ENCODE data around the gene PKDCC.

PKDCC gene

DNA sequence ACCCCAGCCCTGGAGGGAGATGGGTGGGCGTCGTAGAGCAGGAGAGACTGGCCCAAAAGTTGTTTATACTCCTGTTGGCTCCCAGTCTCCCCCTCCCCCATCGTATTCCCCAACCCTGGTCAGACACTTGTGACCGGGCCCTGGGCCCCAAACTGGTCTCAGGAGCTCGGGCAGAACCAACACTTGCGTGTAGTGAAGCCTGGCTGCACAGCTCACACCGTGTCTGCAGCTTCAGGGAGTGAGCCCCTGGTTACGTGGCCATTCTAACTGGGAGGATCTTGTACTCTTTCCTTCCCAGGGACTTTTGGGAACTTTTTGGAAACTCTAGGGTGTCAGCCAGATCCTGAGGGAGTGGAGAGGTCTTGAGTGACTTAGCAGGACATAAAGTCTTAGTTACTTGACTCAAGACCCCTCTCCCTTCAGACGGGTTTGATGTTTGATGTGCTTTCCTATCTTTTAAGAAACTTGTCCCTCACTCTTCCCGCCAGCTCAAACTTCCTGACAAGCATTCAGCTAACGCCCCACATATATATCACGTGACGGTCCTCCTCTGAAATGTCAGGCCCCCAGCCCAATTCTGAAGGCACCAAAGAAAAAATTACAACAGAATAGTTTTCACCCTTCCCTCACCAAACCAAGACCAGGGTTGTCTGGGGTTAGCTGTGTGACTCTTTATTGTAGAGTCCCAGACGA, 2.3 kb downstream of the PKDCC start:
- DNase-seq = peak; percentile 18

DNA sequence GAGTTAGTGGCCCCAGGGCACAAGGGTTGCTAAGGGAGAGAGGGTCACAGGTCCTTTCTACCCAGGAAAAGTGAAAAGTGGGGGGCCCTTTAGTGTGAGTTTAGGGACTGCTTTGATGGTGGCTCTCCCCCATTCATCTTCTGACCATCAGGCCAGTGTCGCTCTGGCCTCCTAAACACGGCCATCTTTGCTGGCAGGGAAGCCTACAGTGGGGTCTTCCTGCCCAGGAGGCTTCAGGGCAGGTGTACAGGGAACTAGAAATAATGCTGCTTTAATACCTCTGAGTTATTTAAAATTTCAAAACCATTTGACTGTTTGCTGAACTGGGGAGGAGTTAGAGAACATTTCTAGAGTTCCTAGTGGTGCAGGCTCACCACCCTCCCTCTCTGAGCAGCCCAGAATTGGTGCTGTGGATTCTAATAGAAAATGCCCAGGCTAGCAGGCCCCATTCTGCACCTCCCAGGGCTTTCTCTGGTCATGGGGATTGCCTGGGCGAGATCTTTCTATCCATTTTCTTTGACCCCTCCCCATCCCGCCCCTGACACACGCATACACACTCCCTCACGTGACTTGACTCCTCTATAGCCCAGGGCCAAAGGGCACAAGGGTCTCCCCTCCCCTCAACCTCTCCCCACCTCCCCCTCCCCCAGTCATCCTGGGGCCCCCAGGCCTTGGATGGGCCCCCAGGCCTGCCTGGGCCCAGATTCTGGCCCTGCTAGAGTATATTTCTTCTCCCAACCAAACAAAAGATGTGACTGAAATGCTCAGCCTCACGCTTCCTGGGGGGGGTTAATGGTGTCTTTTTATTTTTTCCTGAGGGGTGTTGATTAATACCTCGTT, 3.1 kb downstream of the PKDCC start:
- DNase-seq = no peak

- DNase-seq = no peak
Measured at GRCh38 chr2:42051543-42052235, 3.9 kb downstream of the PKDCC start.

DNA sequence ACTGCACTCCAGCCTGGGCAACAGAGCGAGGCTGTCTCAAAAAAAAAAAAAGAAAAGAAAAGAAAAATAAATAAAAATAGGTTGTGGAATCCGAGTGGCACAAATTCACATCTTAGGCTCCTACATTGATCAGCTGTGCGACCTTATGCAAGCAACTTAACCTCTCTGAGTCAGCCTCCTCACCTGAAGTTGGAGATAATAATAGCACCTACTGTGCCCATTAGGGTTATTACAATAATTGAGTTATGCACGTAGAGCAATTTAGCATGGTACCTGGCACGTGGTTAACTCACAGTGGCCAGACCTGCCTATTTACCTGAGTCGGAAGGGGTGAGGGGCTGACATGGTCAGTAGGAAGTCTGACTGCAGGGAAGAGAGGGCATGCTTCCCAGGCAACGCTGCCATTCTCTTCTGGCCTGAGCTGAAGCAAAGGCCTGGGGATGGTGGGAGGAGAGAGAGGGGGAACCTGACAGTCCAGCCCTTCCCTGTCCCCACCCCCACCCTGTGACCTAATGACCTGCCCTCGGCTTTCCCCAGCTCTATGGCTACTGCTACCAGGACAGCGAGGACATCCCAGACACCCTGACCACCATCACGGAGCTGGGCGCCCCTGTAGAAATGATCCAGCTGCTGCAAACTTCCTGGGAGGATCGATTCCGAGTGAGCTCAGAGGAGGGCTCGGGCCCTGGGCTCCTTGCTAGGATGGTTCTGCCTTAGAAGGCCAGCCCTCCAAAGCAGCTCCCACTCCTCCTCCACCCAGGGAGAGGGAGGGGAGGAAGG, 5.1 kb downstream of the PKDCC start:
- DNase-seq = peak; percentile 72

DNA sequence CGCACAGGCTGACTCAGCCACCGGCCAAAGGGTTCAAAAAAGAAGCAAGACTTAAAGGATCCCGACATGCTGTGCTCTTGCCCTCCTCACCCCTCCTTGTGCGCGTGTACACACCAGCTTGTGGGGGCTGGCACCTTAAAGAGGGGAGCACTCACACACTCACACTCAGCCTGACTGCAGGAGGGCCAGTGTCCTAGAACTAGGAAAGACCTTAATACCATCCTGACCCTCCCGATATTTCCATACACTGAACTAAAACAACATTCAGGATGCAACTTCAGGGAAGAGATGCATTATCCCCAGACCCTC, 5.6 kb downstream of the PKDCC start:
- DNase-seq = no peak

DNA sequence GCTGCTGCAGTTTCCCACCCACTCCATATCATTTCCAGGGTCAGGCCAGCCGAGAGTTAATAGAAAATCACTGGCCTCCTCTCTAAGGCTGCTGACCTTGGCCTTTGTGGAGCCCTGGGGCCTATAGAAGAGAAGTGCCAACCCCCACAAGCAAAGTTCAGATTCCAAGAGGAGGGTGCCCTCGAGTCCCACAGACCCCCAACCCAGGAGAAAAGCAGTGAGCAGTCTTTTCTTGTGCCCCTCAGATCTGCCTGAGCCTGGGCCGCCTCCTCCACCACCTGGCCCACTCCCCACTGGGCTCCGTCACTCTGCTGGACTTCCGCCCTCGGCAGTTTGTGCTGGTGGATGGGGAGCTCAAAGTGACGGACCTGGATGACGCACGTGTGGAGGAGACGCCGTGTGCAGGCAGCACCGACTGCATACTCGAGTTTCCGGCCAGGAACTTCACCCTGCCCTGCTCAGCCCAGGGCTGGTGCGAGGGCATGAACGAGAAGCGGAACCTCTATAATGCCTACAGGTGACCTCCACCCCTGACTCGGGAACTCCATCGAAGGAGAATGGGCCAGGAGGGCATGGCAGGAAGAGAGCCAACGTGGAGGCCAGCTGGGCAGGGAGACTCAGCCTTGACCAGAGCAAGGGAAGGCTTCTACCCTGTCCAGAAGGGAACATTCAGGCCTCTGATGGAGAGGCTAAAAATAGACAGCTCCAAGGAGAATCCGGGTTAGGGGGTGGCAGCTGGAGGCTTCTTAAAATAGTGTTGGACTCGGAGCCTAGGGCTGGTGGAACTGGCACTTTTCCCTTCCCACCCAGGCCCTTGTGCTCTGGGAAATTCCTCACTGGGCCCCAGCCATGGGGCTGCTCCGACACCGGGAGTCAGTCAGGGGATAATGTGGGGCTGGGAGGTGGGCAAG, 6.2 kb downstream of the PKDCC start:
- no peak for DNase-seq

DNA sequence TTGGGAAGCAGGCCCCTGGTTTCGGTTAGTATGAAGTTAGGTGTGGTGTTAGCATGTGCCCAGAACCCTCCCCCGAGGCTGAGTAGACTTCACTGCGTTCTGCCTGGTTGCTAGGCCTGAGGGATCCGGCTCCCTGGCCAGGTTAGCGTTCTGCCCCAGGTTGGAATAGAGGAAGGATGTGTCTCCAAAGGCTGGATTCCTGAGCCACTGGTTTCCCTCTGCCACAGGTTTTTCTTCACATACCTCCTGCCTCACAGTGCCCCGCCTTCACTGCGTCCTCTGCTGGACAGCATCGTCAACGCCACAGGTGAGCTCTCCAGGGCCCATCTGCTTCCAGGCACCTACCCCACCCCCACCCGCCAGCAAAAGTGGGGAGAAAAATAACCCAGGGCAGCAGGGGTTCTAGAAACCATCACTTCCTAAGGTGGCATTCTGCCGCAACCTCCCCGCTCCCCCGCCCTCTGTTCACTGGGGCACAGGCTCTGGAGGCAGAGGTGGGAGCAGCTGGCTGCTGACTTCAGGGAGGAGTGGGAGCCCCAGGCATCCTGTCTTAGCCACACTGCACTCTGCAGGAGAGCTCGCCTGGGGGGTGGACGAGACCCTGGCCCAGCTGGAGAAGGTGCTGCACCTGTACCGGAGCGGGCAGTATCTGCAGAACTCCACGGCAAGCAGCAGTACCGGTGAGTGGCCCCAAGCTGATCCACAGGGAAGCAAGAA, 7.1 kb downstream of the PKDCC start:
- DNase-seq = no peak

GRCh38 chr2:42055573-42056514, 8.0 kb downstream of the PKDCC start:
- DNase-seq = no peak

GRCh38 chr2:42057159-42057901, 9.5 kb downstream of the PKDCC start:
- DNase-seq = no peak

GRCh38 chr2:42057902-42058450, 10.2 kb downstream of the PKDCC start:
- DNase-seq = no peak

- DNase-seq = no peak
Measured at GRCh38 chr2:42059261-42059898, 11.6 kb downstream of the PKDCC start.

GRCh38 chr2:42060028-42060427, 12.2 kb downstream of the PKDCC start:
- no peak for DNase-seq

DNA sequence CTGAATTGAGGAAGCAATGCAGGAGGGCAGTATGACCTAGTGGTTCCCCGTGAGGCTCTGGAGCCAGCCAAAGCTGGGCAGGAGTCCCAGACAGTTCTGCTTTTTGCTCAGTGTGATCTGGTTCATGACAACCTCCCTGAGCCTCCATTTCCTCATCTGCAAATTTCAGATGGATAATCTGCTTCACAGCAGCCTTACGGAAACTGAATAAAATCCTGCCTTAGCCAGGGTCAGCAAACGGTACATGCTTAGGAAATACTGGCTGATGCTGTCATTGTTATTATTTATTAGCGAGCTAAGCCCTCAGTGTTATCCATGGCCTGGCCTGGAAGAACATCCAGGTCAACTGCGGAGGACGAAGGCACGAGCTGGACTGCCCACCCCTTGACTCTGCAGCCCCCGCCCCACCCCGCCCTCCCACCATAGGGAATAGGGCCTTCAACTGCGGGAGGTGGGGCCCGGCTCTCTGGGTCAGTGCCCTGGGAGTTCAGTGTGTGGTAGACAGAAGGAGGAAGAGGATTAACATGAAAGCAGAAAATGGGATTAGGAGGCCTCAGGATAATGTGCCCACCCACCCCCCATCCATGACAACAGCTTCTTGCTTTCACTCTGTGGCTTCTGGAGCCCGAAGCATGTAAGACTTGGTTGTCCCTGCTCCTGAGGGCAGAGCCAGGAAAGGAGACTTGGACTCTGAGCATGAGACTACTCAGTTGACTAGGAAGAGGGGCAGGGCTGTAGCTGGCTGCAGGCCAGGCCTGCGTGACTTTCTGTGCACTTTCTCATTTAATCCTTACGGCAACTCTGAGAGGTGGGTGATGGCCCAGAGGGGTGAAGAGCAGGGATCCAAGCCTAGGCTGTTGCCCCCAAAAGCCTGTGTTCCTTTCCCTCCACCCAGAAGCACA, 13.1 kb downstream of the PKDCC start:
- DNase-seq = peak; percentile 66

- DNase-seq = no peak
Measured at GRCh38 chr2:42061839-42062238, 14.0 kb downstream of the PKDCC start.

- DNase-seq = peak; percentile 79
Measured at GRCh38 chr2:42063431-42064171, 15.8 kb downstream of the PKDCC start.

- DNase-seq = peak; percentile 89
Measured at GRCh38 chr2:42064417-42064942, 16.7 kb downstream of the PKDCC start.

Measured in HCEC 1CT (cell line).